NCI-H128 (cell line): ENCODE data around the gene ASTN2.

Source experiments
- DNase-seq: peaks from one replicate; lab custom pipeline; 2025; ENCODE audit not compliant: unreplicated experiment; lab: John Stamatoyannopoulos, UW

The ASTN2 gene

GRCh38 chr9:117250610-117251215 lies 164.1 kb downstream of the ASTN2 start:
- DNase-seq = no peak

- DNase-seq = no peak
These were observed 165.1 kb downstream of the ASTN2 start for GRCh38 chr9:117249799-117250198.

- DNase-seq = no peak
These were observed 167.6 kb downstream of the ASTN2 start for GRCh38 chr9:117247266-117247665.

GRCh38 chr9:117245175-117245829 lies 169.6 kb downstream of the ASTN2 start:
- DNase-seq = no peak

- no peak for DNase-seq
These were observed 172.8 kb downstream of the ASTN2 start for GRCh38 chr9:117242082-117242481.

GRCh38 chr9:117239428-117239827 lies 175.4 kb downstream of the ASTN2 start:
- no peak for DNase-seq

GRCh38 chr9:117234103-117234502 lies 180.8 kb downstream of the ASTN2 start:
- no peak for DNase-seq

GRCh38 chr9:117233016-117233415 lies 181.8 kb downstream of the ASTN2 start:
- no peak for DNase-seq

GRCh38 chr9:117232281-117232680 lies 182.6 kb downstream of the ASTN2 start:
- no peak for DNase-seq

GRCh38 chr9:117231012-117231411 lies 183.8 kb downstream of the ASTN2 start:
- no peak for DNase-seq

- peak; percentile 54 for DNase-seq
These were observed 190.2 kb downstream of the ASTN2 start for GRCh38 chr9:117224695-117225094.

GRCh38 chr9:117218951-117219350 lies 195.9 kb downstream of the ASTN2 start:
- DNase-seq = no peak

- DNase-seq = no peak
These were observed 200.4 kb downstream of the ASTN2 start for GRCh38 chr9:117214416-117214815.

GRCh38 chr9:117211280-117211679 lies 203.6 kb downstream of the ASTN2 start:
- no peak for DNase-seq

- no peak for DNase-seq
These were observed 209.1 kb downstream of the ASTN2 start for GRCh38 chr9:117205806-117206205.

GRCh38 chr9:117204971-117205370 lies 209.9 kb downstream of the ASTN2 start:
- no peak for DNase-seq

- DNase-seq = no peak
These were observed 223.2 kb downstream of the ASTN2 start for GRCh38 chr9:117191504-117192261.

GRCh38 chr9:117189121-117189520 lies 225.7 kb downstream of the ASTN2 start:
- no peak for DNase-seq

- DNase-seq = no peak
These were observed 226.5 kb downstream of the ASTN2 start for GRCh38 chr9:117188394-117188793.

GRCh38 chr9:117187498-117187897 lies 227.4 kb downstream of the ASTN2 start:
- DNase-seq = no peak

- DNase-seq = no peak
These were observed 230.7 kb downstream of the ASTN2 start for GRCh38 chr9:117184173-117184572.

- no peak for DNase-seq
These were observed 232.8 kb downstream of the ASTN2 start for GRCh38 chr9:117182046-117182445.
